HG03108 (cell line): ENCODE results near the gene DRD2.

Experiments used
- ATAC-seq: cut with Tn5 transposase; IDR thresholded peaks from one replicate; pipeline ENCODE4 v1.9.1; 2021; ENCODE audit warnings: moderate library complexity; ENCODE audit not compliant: unreplicated experiment

Gene DRD2

GRCh38 chr11:113405724-113406478 is 69.3 kb downstream of the DRD2 start:
- no peak for ATAC-seq

DNA sequence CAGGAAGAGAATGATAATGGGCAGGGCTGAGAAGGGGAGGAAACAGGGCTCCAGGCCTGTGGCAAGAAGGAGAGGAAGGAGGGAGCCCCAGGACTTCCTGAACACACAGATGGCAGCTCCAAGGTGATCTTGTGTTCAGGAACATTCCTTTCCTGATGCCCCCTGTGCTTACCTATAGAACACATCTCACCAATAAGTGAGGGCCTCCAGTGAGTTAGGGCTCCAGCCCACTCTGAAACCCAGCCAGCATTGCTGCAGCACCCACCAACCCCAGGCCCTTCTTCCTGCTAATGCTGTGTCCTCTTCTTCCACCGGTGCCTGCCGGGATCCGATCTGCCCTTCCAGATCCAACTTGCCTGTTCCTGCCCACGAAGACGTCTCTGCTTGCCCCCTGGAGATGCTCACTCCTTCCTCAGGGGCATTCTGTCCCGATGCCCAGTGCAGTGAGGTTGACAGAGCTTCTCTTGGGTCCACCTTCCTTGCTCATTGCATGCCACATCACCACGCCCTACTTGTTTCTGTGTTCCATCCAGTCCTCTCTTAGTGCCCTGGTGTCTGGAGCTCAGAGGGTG is 70.3 kb downstream of the DRD2 start:
- no peak for ATAC-seq

DNA sequence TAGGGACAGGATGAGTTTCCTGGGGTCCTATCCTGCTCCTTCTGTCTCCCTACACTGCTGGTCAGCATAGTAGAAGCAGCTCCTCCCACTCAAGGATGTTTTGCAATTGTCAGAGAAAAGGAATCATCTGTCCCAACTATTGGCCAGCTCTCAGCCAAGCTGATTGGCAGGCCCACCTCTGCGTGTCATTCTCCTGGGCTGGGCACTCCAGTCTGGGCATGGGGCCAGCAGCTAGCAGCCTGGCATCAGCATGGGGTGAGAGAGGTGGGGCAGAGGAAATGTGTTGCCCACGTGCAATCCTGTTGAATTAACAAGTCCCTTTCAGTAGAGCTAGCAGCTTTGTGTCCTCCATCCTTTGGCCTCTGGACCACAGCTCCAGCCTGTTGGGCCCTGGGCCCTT is 73.5 kb downstream of the DRD2 start:
- ATAC-seq = no peak

DNA sequence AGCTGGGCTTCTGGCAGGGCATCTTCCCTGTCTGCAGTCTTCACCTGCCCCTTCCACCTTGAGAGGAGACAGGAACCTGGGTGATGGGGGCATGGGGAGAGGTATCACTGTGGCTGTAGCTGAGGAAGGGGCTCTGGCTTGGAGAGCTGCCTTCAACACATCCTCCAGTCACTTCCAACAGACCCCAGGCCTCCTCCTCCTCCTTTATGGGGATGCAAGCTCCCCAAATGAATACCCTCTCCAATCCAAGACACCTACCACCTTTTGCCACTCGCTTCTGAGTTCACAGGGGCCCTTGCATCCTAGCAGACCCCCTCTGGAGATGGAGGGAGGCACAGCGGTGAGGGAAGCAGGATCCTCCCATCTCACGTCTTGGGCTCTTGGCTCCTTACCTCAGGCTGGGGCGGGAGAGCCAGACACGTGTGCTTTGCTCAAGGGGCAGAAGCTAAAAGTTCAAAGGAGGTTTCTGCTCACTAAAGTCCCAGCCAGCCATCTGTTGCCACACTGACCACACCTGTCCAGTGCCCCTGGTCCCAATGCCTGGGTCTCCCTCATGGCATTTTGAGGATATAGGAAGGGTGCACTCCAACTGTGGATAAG is 74.5 kb downstream of the DRD2 start:
- ATAC-seq = no peak

- ATAC-seq = no peak
These were observed 76.3 kb downstream of the DRD2 start for GRCh38 chr11:113398669-113399430.

GRCh38 chr11:113397821-113398220 is 77.4 kb downstream of the DRD2 start:
- no peak for ATAC-seq

GRCh38 chr11:113397212-113397611 is 78.0 kb downstream of the DRD2 start:
- no peak for ATAC-seq

DNA sequence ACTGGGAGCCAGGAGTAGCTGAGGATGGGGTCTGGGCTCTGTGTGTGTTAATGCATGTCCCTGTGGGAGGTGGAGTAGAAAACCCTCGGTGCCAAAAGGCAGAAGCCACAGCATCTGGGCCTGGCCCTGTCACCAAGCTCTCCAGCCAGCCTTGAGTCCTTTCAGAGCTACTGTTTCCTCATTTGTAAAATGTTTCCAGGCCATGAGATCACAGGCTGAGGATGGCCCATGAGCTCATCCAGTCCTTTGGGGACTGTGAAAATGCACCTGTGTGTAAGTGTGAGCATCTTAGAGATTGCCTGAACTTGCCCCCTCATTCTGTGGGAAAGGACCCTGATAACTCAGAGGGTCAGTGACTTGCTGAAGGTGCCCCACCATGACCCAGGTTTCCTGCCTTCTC is 78.5 kb downstream of the DRD2 start:
- ATAC-seq = no peak

- ATAC-seq = no peak
These were observed 79.3 kb downstream of the DRD2 start for GRCh38 chr11:113395782-113396336.

DNA sequence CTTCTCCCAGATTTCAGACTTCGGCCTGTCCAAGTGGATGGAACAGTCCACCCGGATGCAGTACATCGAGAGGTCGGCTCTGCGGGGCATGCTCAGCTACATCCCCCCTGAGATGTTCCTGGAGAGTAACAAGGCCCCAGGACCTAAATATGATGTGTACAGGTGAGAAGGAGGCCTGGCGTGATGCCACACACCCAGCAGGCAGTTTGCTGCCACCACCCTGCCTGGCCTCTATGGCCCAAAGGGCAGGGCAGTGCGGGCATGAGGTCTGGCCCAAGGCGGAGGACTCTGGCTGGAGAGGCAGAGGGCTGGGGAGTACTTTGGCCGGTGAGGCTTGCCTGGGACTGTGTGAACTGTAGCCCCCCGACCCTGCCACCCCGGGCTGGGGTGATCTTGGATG is 80.3 kb downstream of the DRD2 start:
- no peak for ATAC-seq

DNA sequence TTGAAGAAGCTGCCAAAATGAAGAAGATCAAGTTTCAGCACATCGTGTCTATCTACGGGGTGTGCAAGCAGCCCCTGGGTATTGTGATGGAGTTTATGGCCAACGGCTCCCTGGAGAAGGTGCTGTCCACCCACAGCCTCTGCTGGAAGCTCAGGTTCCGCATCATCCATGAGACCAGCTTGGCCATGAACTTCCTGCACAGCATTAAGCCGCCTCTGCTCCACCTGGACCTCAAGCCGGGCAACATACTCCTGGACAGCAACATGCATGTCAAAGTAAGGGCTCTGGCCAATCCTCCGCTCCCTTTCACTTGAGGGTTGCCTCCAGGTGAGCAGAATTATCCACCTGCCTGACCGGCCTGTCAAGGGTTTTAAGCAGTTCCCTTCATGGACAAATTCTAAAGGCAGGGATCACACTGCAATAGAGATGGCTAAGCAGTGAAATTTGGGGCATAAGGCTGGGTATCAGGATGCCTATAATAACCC is 81.7 kb downstream of the DRD2 start:
- no peak for ATAC-seq

- no peak for ATAC-seq
These were observed 82.8 kb downstream of the DRD2 start for GRCh38 chr11:113392236-113392921.

DNA sequence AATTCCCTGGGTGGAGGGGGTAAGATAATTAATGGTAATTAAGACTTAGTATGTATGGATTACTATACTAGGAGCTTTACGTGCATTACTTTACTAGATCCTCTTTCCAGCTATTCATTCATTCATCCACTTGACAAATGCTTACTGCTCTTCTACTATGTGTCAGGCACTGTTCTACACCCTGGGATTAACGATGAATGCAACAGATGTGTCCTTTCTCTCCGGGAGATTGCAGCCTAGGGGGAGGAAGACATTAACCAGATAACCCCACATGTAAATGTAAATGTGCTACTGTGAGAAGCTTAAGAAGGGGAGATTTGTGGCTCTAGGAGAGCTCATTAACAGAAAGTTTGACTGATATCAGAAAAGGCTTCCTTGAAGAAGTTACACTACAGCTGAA is 85.9 kb downstream of the DRD2 start:
- no peak for ATAC-seq

GRCh38 chr11:113387605-113388211 is 87.5 kb downstream of the DRD2 start, which contains the start of gene ANKK1:
Gene ANKK1 (plus strand): TSS chr11:113387779. CDS start chr11:113387885, 106 bp downstream.
- ATAC-seq = no peak

DNA sequence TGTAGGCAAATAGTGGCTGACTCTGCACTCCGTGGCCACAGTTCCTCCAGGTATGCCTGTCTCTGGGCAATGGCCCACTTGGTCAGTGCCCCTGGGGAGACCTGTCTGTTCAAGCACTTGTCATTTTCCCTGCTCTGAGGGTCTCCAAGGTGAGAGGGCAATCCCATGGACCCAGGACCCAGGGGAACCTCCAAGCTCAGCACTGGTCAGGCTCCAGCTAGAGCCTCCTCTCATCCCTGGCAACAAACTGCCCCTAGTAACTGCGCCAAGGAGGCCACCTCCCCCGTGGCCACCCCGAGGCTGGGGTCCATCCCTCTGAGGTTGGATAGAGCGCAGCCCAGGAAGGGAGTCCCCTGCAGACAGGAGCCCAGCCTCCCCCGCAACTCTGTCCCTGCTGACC is 88.3 kb downstream of the DRD2 start:
- no peak for ATAC-seq

- ATAC-seq = no peak
These were observed 89.4 kb downstream of the DRD2 start for GRCh38 chr11:113385749-113386148.

DNA sequence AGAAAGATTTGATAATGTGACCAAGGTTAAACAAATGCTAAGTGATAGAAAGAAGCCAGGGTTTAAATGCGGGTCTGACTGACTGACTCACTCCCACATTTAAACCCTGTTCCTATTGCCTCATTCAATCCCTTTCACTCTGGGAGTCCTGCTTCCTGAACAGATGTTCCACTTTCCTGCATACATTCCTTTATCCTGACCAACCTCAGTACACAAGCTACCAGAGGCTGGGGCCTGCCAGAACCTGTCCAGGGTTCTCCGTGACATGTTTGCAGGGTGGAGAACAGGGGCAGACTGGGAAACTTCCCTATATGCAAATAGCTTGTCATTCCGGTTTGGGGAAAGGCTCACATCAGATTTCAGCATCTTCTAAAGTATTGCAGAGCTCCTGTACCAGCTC is 90.6 kb downstream of the DRD2 start:
- ATAC-seq = no peak

- ATAC-seq = no peak
These were observed 93.1 kb downstream of the DRD2 start for GRCh38 chr11:113382121-113382520.

GRCh38 chr11:113378692-113379091 is 96.5 kb downstream of the DRD2 start:
- ATAC-seq = no peak
